ENCODE data around the gene FZR1. TPM values are rescaled to one million over a fixed set of nuclear protein-coding genes. Genes with fewer than 3 reads are reported as not detected.

FZR1 gene
- total and polyA plus RNA-seq, 2 of the 8 experiments (the other 6 are each of a cell fraction or from before 2014, with no cell fraction given): 21.6 to 35.5 TPM

DNA sequence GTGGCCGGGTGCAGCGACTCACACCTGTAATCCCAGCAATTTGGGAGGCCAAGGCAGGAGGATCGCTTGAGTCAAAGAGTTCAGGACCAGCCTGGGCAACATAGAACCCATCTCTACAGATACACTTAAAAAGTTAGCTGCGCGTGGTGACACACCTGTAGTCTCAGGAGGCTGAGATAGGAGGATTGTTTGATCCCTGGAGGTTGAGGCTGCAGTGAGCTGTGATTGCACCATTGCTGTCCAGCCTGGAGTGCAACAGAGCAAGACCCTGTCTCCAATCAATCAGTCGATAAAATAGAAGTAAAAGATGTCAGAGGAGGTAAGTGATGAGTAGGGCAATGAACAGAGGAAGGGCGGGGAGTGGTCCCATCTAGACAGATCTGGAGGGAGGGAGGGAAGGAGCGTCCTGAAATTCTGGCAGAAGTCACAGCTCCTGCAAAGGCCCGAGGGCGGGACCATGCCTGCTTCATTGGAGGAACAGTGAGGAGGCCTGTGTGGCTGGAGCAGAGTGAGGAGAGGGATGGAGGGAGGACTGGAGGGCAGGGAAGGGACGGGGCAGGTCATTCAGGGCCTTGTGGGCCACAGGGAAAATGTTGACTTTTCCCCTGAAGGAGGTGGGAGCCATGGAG, 35.5 kb upstream of the FZR1 start:
- H4K20me1 ChIP-seq (replicated peaks in 1 of 2; ENCODE audit: control insufficient read depth in 1 of 2, insufficient read depth in 2 of 2, low read length in 2 of 2): peaks cover 0 to 4% of the 10 kb centered on the region in 2 experiments
- H3K18ac ChIP-seq (ENCODE audit: extremely low read depth, low read length): no peak overlapping the region
- no peak overlapping the region for H2BK120ac ChIP-seq (replicated peaks; ENCODE audit: low read depth, low read length)
- no peaks in the 10 kb centered on the region for H3K79me1 ChIP-seq (ENCODE audit: low read depth, low read length)
- ChIA-PET POLR2A (ENCODE audit: partially characterized antibody) (interaction anchor here (0.9 to 1.2 kb wide), 3 partner anchors 9 to 30 kb away, joined by 3 to 7 read pairs (median 3); partner anchors contain the start of genes DOHH and SMIM24), CTCF (ENCODE audit: partially characterized antibody) (interaction anchor here (0.7 to 6.8 kb wide), 24 partner anchors 11 to 166 kb away, joined by 3 to 97 read pairs (median 5); partner anchors contain the start of genes SMIM24 and SMIM44)
- no peak overlapping the region for H3K14ac ChIP-seq (ENCODE audit: insufficient read length)
- H3K56ac ChIP-seq (replicated peaks; ENCODE audit: insufficient read length, low read depth, low read length): no peak overlapping the region
- H3K23me2 ChIP-seq (ENCODE audit: low read depth, low read length): peaks cover 6% of the 10 kb centered on the region; the same call in 1 of the 2 replicates
- H2BK15ac ChIP-seq (ENCODE audit: low read length): no peak overlapping the region
- H2BK5ac ChIP-seq (ENCODE audit: low read depth, low read length): no peak overlapping the region
- H3K9me3 ChIP-seq (ENCODE audit: insufficient read depth in 2 of 2, low read depth in 1 of 2, low read length in 1 of 2): peaks cover 6 to 10% of the 10 kb centered on the region in 2 experiments; a peak in 3 of 4 replicates
- no peak overlapping the region for H3K27ac ChIP-seq (ENCODE audit: low read depth, low read length)
- H4K5ac ChIP-seq (ENCODE audit: insufficient read length, low read depth, low read length): no peak overlapping the region
- H3K9ac ChIP-seq (replicated peaks in 1 of 4; ENCODE audit: extremely low read depth in 1 of 4, low read depth in 3 of 4, low read length in 3 of 4): no peak overlapping the region
- no peaks in the 10 kb centered on the region for H3K79me2 ChIP-seq (ENCODE audit: control insufficient read depth in 1 of 2, insufficient read depth in 2 of 2, low read length in 2 of 2)
- DNase-seq (ENCODE audit: low read depth in 1 of 2, low spot score in 2 of 2) (no peak), FAIRE-seq (no peak)
- no peak overlapping the region for H2AFZ ChIP-seq (ENCODE audit: low read length)
- H3K23ac ChIP-seq (ENCODE audit: insufficient read length): no peak overlapping the region
- peaks cover 0 to 2% (median 0%) of the 10 kb centered on the region in 4 experiments; a peak in 2 of 7 replicates for H3K4me1 ChIP-seq (replicated peaks in 1 of 4; ENCODE audit: control insufficient read depth in 3 of 4, insufficient read depth in 4 of 4, low read length in 3 of 4)
- no peak overlapping the region for H2BK12ac ChIP-seq (ENCODE audit: low read depth, low read length)
- WGBS, 2 experiments (ENCODE audit: extremely low coverage in 1 of 2, insufficient coverage in 1 of 2, insufficient read length in 1 of 2, insufficient replicate concordance in 2 of 2, low coverage in 1 of 2, low lambda C conversion rate in 2 of 2, missing lambda C conversion rate in 1 of 2): 70% methylated on average over 10 of the region's 11 CpGs; no CpG with 5 or more reads in 1 of the 2 experiments
- no peak overlapping the region for H4K91ac ChIP-seq (replicated peaks; ENCODE audit: insufficient read length, low read length)
- H3K36me3 ChIP-seq (ENCODE audit: control insufficient read depth in 2 of 4, insufficient read depth in 4 of 4, low read length in 3 of 4): no peaks in the 10 kb centered on the region
- H4K8ac ChIP-seq (ENCODE audit: extremely low read depth, insufficient read depth, low read length): peak overlapping the region; percentile 57; the same call in 1 of the 2 replicates
- H3K27me3 ChIP-seq (replicated peaks in 1 of 4; ENCODE audit: control insufficient read depth in 3 of 4, extremely low read depth in 1 of 4, insufficient read depth in 3 of 4, low read length in 3 of 4): peaks cover 0 to 25% (median 16%) of the 10 kb centered on the region in 4 experiments; a peak in 6 of 7 replicates
- no peak overlapping the region for H3K4me3 ChIP-seq (ENCODE audit: extremely low read depth in 1 of 4, insufficient read depth in 2 of 4, low read depth in 3 of 4, low read length in 4 of 4)
- no peak overlapping the region for H3K4me2 ChIP-seq (ENCODE audit: insufficient read depth in 1 of 2, low read depth in 2 of 2, low read length in 2 of 2)
- no peak overlapping the region for H3K4ac ChIP-seq (replicated peaks; ENCODE audit: insufficient read length, low read depth, low read length)
- no peak overlapping the region for H2BK20ac ChIP-seq (ENCODE audit: low read length)
- H2AK5ac ChIP-seq (ENCODE audit: low read depth, low read length): no peak overlapping the region
- TF ChIP-seq GABPA (IDR thresholded peaks at IDR 0.05; ENCODE audit: borderline replicate concordance, insufficient read depth, low read length) (no peak), TBP (IDR thresholded peaks at IDR 0.05; ENCODE audit: low read depth, low read length) (no peak), RXRA (IDR thresholded peaks at IDR 0.05; ENCODE audit: insufficient read depth, low read depth, low read length) (no peak), SRF (IDR thresholded peaks at IDR 0.05; ENCODE audit: low read depth, low read length) (no peak), SP2 (IDR thresholded peaks at IDR 0.05; ENCODE audit: low read length) (no peak), SIN3A (conservative IDR thresholded peaks at IDR 0.05 in 1 of 2, IDR thresholded peaks at IDR 0.05 in 1 of 2; ENCODE audit: low read depth in 1 of 2, low read length in 2 of 2) (no peak), YY1 (IDR thresholded peaks at IDR 0.05; ENCODE audit: low read depth, low read length) (no peak), SIRT6 (IDR thresholded peaks at IDR 0.05; ENCODE audit: low read length) (no peak), POLR2A (IDR thresholded peaks at IDR 0.05; ENCODE audit: control extremely low read depth in 1 of 2, low read depth in 2 of 2, low read length in 2 of 2) (no peak), GTF2F1 (IDR thresholded peaks at IDR 0.05; ENCODE audit: borderline replicate concordance, low read depth, low read length) (no peak), KDM1A (IDR thresholded peaks at IDR 0.05; ENCODE audit: borderline replicate concordance, low read length) (no peak), RFX5 (IDR thresholded peaks at IDR 0.05; ENCODE audit: borderline replicate concordance, low read depth, low read length) (no peak)
- TF ChIP-seq, protein P1, sequence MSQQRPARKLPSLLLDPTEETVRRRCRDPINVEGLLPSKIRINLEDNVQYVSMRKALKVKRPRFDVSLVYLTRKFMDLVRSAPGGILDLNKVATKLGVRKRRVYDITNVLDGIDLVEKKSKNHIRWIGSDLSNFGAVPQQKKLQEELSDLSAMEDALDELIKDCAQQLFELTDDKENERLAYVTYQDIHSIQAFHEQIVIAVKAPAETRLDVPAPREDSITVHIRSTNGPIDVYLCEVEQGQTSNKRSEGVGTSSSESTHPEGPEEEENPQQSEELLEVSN (IDR thresholded peaks at IDR 0.05): no peak
